WTC11 (cell line): ENCODE measurements around the gene SLC12A8. TPM values are rescaled to one million over a fixed set of nuclear protein-coding genes. Genes with fewer than 3 reads are reported as not detected.

Source experiments
- ATAC-seq: fragments of 200-7000 bp; cut with Tn5 transposase; 2 replicates; pipeline ENCODE4 v1.10.0; 2021; ENCODE audit warnings: mild to moderate bottlenecking, moderate library complexity
- CTCF ChIA-PET: fragments of 300-600 bp; sonication (Branson Sonifier 250); formaldehyde crosslinking; loops from one replicate; lab custom pipeline; 2021; ENCODE audit warnings: antibody characterized with exemption; lab: Charles Lee
- POLR2A ChIA-PET: fragments of 350-600 bp; sonication (Branson Sonifier 250); formaldehyde crosslinking; loops from one replicate; lab custom pipeline; 2021; ENCODE audit warnings: antibody characterized with exemption; lab: Charles Lee
- DNase-seq: peaks from one replicate; pipeline ENCODE4 v3.0.0; 2021; ENCODE audit warnings: low spot score
- H3K27ac Mint-ChIP-seq: 2 replicates; pipeline ENCODE4 v1.8.0; 2021; ENCODE audit warnings: mixed read lengths
- H3K27me3 Mint-ChIP-seq: 2 replicates; pipeline ENCODE4 v1.8.0; 2021; ENCODE audit warnings: low read depth, mild to moderate bottlenecking, moderate library complexity, mixed read lengths
- H3K36me3 Mint-ChIP-seq: 2 replicates; pipeline ENCODE4 v1.8.0; 2021; ENCODE audit warnings: mixed read lengths
- H3K4me1 Mint-ChIP-seq: 2 replicates; pipeline ENCODE4 v1.8.0; 2022; ENCODE audit warnings: mixed read lengths
- H3K4me3 Mint-ChIP-seq: 2 replicates; pipeline ENCODE4 v1.8.0; 2021; ENCODE audit warnings: mild to moderate bottlenecking, moderate library complexity, mixed read lengths
- H3K9me3 Mint-ChIP-seq: 2 replicates; pipeline ENCODE4 v1.8.0; 2021; ENCODE audit warnings: mixed read lengths
- E2F5 ChIP-seq: sonication (generic); formaldehyde crosslinking; IDR thresholded peaks from 2 replicates; pipeline ENCODE4 v1.8.1; 2022; ENCODE audit warnings: mild to moderate bottlenecking, moderate library complexity, missing genetic modification reagents
- EMX1 ChIP-seq: fragments of 250-450 bp; sonication (Bioruptor Pico); IDR thresholded peaks from 2 replicates; pipeline ENCODE4 v1.8.0; 2021; ENCODE audit warnings: mild to moderate bottlenecking
- ESRRA ChIP-seq: sonication (generic); formaldehyde crosslinking; IDR thresholded peaks from 2 replicates; pipeline ENCODE4 v1.8.1; 2022; ENCODE audit warnings: mild to moderate bottlenecking, missing genetic modification reagents, borderline replicate concordance
- HMGA2 ChIP-seq: fragments of 250-450 bp; sonication (Bioruptor Pico); IDR thresholded peaks from 2 replicates; pipeline ENCODE4 v1.4.0; 2021; ENCODE audit warnings: mild to moderate bottlenecking, moderate library complexity
- HMGXB4 ChIP-seq: sonication (generic); formaldehyde crosslinking; IDR thresholded peaks from 2 replicates; pipeline ENCODE4 v1.8.1; 2023; ENCODE audit warnings: mild to moderate bottlenecking, moderate library complexity, missing genetic modification reagents
- IRF2 ChIP-seq: sonication (generic); formaldehyde crosslinking; IDR thresholded peaks from 2 replicates; pipeline ENCODE4 v1.8.0; 2022; ENCODE audit warnings: low read depth, missing genetic modification reagents, borderline replicate concordance
- KAT7 ChIP-seq: sonication (generic); formaldehyde crosslinking; IDR thresholded peaks from 2 replicates; pipeline ENCODE4 v1.8.1; 2023; ENCODE audit warnings: missing genetic modification reagents, mild to moderate bottlenecking, borderline replicate concordance
- RELA ChIP-seq: sonication (generic); formaldehyde crosslinking; IDR thresholded peaks from 2 replicates; pipeline ENCODE4 v1.8.1; 2022; ENCODE audit warnings: missing genetic modification reagents, mild to moderate bottlenecking, borderline replicate concordance
- SMAD3 ChIP-seq: sonication (generic); formaldehyde crosslinking; IDR thresholded peaks from 2 replicates; pipeline ENCODE4 v1.8.0; 2022; ENCODE audit warnings: missing genetic modification reagents, mild to moderate bottlenecking, borderline replicate concordance
- STAT6 ChIP-seq: sonication (generic); formaldehyde crosslinking; conservative IDR thresholded peaks from 2 replicates; pipeline ENCODE4 v1.8.1; 2023; ENCODE audit warnings: mild to moderate bottlenecking, low read depth, missing genetic modification reagents, moderate library complexity
- TP53 ChIP-seq: sonication (generic); formaldehyde crosslinking; IDR thresholded peaks from 2 replicates; pipeline ENCODE4 v1.8.1; 2023; ENCODE audit warnings: mild to moderate bottlenecking, missing genetic modification reagents
- ZNF121 ChIP-seq: sonication (generic); formaldehyde crosslinking; IDR thresholded peaks from 2 replicates; pipeline ENCODE4 v1.8.0; 2023; ENCODE audit warnings: missing genetic modification reagents
- ZNF219 ChIP-seq: sonication (generic); formaldehyde crosslinking; IDR thresholded peaks from 2 replicates; pipeline ENCODE4 v1.8.0; 2023; ENCODE audit warnings: missing genetic modification reagents, mild to moderate bottlenecking, borderline replicate concordance
- ZNF532 ChIP-seq: fragments of 250-450 bp; sonication (Bioruptor Pico); IDR thresholded peaks from 2 replicates; pipeline ENCODE4 v1.9.0; 2021; ENCODE audit warnings: mild to moderate bottlenecking, borderline replicate concordance
- total RNA-seq: library from RNA; stranded (reverse); gene quantifications from 3 replicates; pipeline ENCODE4 v1.2.3, GENCODE V29; 2021

SLC12A8 gene
- total RNA-seq, 1 experiment from 2014 or later, result 9.1 TPM

GRCh38 chr3:125108833-125109535 is 103.6 kb downstream of the SLC12A8 start:
- no peak for TF ChIP-seq SMAD3
- TF ChIP-seq ZNF219 (CRISPR knock-in tag), result no peak
- TF ChIP-seq HMGA2 (CRISPR knock-in tag), result no peak
- TF ChIP-seq, all 79 proteins: peak for 0
- ATAC-seq, result no peak
- Mint-ChIP-seq H3K4me3 (no peak overlapping the region), H3K4me1 (peaks cover 8% of the 10 kb centered on the region), H3K9me3 (no peaks in the 10 kb centered on the region), H3K27ac (no peak overlapping the region), H3K36me3 (peaks cover 5% of the 10 kb centered on the region), H3K27me3 (no peaks in the 10 kb centered on the region)
- ChIA-PET CTCF (interaction anchor here (0.6 to 1.5 kb wide), 4 partner anchors 12 to 428 kb away, joined by 3 read pairs; no protein-coding TSS in a partner anchor), POLR2A (interaction anchor here (0.6 kb wide), 1 partner anchor 161 kb away, joined by 4 read pairs; no protein-coding TSS in a partner anchor)
- no peak for DNase-seq

GRCh38 chr3:125107861-125108567 is 104.5 kb downstream of the SLC12A8 start:
- H3K27ac Mint-ChIP-seq, result no peak overlapping the region
- no peak for DNase-seq
- H3K36me3 Mint-ChIP-seq, result peaks cover 5% of the 10 kb centered on the region
- TF ChIP-seq EMX1 (CRISPR knock-in tag), result no peak
- no peak for TF ChIP-seq STAT6 (CRISPR knock-in tag)
- no peak for TF ChIP-seq E2F5 (CRISPR knock-in tag)
- no peak for TF ChIP-seq RELA
- TF ChIP-seq ZNF121, result 0 out of 2 replicates have a peak, but pooled peaks have one; percentile 6
- no peak for TF ChIP-seq SMAD3
- TF ChIP-seq IRF2 (CRISPR knock-in tag), result no peak
- ATAC-seq, result no peak
- H3K4me1 Mint-ChIP-seq, result peaks cover 8% of the 10 kb centered on the region
- no peak overlapping the region for H3K4me3 Mint-ChIP-seq
- ChIA-PET CTCF (interaction anchor here (0.6 to 1.5 kb wide), 2 partner anchors 42 to 429 kb away, joined by 3 read pairs; no protein-coding TSS in a partner anchor), POLR2A (no interaction called here)
- no peaks in the 10 kb centered on the region for H3K9me3 Mint-ChIP-seq
- no peaks in the 10 kb centered on the region for H3K27me3 Mint-ChIP-seq

GRCh38 chr3:125107363-125107762 is 105.2 kb downstream of the SLC12A8 start:
- ChIA-PET CTCF (interaction anchor here (1.5 kb wide), 1 partner anchor 43 kb away, joined by 3 read pairs; no protein-coding TSS in a partner anchor), POLR2A (no interaction called here)
- ATAC-seq (no peak), DNase-seq (no peak)
- Mint-ChIP-seq H3K27ac (no peak overlapping the region), H3K4me1 (peaks cover 8% of the 10 kb centered on the region), H3K9me3 (no peaks in the 10 kb centered on the region), H3K27me3 (no peaks in the 10 kb centered on the region), H3K36me3 (peaks cover 5% of the 10 kb centered on the region), H3K4me3 (no peak overlapping the region)
- TF ChIP-seq ZNF532 (CRISPR knock-in tag), result no peak
- TF ChIP-seq HMGA2 (CRISPR knock-in tag), result no peak
- no peak for TF ChIP-seq STAT6 (CRISPR knock-in tag)
- no peak for TF ChIP-seq SMAD3
- TF ChIP-seq TP53 (CRISPR knock-in tag), result no peak
- no peak for TF ChIP-seq ESRRA (CRISPR knock-in tag)
- TF ChIP-seq HMGXB4 (CRISPR knock-in tag), result no peak
- TF ChIP-seq KAT7 (CRISPR knock-in tag), result no peak
